NT2/D1 (cell line): ENCODE data around the gene CPED1.

Experiments used
- DNase-seq: peaks from one replicate; pipeline ENCODE4 v3.0.0-alpha.2; 2011; ENCODE audit warnings: low read depth, low spot score
- H3K27me3 ChIP-seq: 2 replicates; pipeline ENCODE4 v1.6.0; 2011; ENCODE audit warnings: mild to moderate bottlenecking; ENCODE audit not compliant: insufficient read length, insufficient read depth
- H3K36me3 ChIP-seq: 2 replicates; pipeline ENCODE4 v1.6.1; 2011; ENCODE audit warnings: mild to moderate bottlenecking, low read length, mixed read lengths; ENCODE audit not compliant: insufficient read depth, insufficient read length
- H3K4me1 ChIP-seq: 2 replicates; pipeline ENCODE4 v1.5.1; 2011; ENCODE audit not compliant: insufficient read depth, insufficient read length
- H3K4me3 ChIP-seq: 2 replicates; pipeline ENCODE4 v1.5.1; 2011; ENCODE audit warnings: low read depth; ENCODE audit not compliant: insufficient read length
- H3K9ac ChIP-seq: 2 replicates; pipeline ENCODE4 v1.6.0; 2011; ENCODE audit warnings: low read depth; ENCODE audit not compliant: insufficient read length
- H3K9me3 ChIP-seq: 2 replicates; pipeline ENCODE4 v1.5.1; 2011; ENCODE audit warnings: mild to moderate bottlenecking, low read length; ENCODE audit not compliant: insufficient read depth
- SUZ12 ChIP-seq: IDR thresholded peaks from 2 replicates; pipeline ENCODE4 v1.6.1; 2011; ENCODE audit not compliant: insufficient read length, insufficient read depth; ENCODE audit errors: extremely low read depth
- YY1 ChIP-seq: IDR thresholded peaks from 2 replicates; pipeline ENCODE4 v1.6.1; 2011; ENCODE audit not compliant: insufficient read length, insufficient read depth
- ZNF274 ChIP-seq: IDR thresholded peaks from 2 replicates; pipeline ENCODE4 v1.6.1; 2011; ENCODE audit warnings: mild to moderate bottlenecking, low read depth, low read length

The CPED1 gene

GRCh38 chr7:121186746-121187145, 198.2 kb downstream of the CPED1 start:
- Histone ChIP-seq H3K27me3 (no peaks in the 10 kb centered on the region), H3K4me3 (no peak overlapping the region), H3K9me3 (no peaks in the 10 kb centered on the region), H3K9ac (no peak overlapping the region), H3K4me1 (no peaks in the 10 kb centered on the region), H3K36me3 (no peaks in the 10 kb centered on the region)
- DNase-seq: no peak
- TF ChIP-seq SUZ12 (no peak), ZNF274 (no peak), YY1 (no peak)

DNA sequence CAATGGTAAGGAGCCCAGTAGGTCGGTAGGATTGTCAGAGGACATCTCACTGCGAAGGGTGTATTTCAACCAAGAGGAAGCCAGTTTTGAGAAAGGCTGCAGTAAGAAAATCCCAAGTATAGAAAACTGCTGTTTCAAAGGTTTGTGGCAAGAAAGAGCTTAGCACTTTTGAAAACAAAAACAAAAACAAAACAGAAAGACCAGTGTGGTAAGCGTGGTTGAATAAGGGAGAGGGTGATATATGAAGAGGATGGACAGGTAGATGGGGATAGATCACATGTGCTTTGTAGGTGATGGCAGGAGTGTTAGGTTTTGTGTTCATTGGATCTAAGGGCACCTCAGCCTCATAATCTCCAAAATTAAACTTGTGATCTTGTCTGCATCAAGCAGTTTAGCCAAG, 198.7 kb downstream of the CPED1 start:
- H3K36me3 ChIP-seq: no peaks in the 10 kb centered on the region
- no peak for DNase-seq
- no peak overlapping the region for H3K9ac ChIP-seq
- no peak overlapping the region for H3K4me3 ChIP-seq
- no peaks in the 10 kb centered on the region for H3K27me3 ChIP-seq
- no peaks in the 10 kb centered on the region for H3K9me3 ChIP-seq
- no peak for TF ChIP-seq ZNF274
- TF ChIP-seq YY1: no peak
- no peak for TF ChIP-seq SUZ12
- no peaks in the 10 kb centered on the region for H3K4me1 ChIP-seq

DNA sequence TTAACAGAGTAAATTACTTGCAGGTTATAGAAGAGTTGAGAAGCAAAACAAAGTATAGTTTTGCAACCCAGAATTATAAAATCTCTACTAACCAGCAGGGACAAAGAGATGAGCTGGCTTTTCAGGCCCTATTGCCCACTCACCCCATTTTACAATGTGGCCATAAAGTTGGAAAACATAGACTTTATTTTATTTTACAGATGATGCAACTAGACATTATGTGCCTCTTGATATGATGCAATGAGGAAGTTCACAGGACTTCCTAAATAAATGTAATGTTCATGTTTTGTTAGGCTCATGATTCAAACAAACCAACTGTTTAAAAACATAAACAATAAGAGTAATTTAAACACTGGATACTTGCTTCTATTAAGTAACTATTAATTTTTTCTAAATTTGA, 199.2 kb downstream of the CPED1 start:
- Histone ChIP-seq H3K4me1 (no peaks in the 10 kb centered on the region), H3K9me3 (no peaks in the 10 kb centered on the region), H3K36me3 (no peaks in the 10 kb centered on the region), H3K27me3 (no peaks in the 10 kb centered on the region), H3K4me3 (no peak overlapping the region), H3K9ac (no peak overlapping the region)
- TF ChIP-seq ZNF274: no peak
- no peak for TF ChIP-seq YY1
- TF ChIP-seq SUZ12: no peak
- no peak for DNase-seq

DNA sequence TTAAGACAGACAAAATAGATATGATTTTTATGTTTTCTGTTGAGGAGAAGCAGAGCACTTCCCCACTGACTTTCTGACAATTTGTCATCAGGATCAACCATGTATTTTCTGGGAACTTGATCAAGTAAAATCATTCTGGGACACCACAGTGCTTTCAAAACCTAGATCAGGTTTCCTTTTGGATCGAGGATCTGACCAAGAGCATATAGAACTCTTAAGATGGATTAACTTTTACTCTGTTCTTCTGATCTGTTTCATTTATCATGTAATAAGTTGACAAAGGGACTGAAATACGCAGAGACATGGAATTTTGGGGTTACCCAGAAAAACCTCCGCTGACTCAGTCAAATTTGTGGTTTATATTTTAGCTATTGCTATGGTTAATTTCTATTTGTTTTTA, 204.3 kb downstream of the CPED1 start:
- no peak for DNase-seq
- no peak overlapping the region for H3K9ac ChIP-seq
- no peaks in the 10 kb centered on the region for H3K4me1 ChIP-seq
- H3K36me3 ChIP-seq: no peaks in the 10 kb centered on the region
- TF ChIP-seq SUZ12 (no peak), ZNF274 (no peak), YY1 (no peak)
- no peak overlapping the region for H3K4me3 ChIP-seq
- no peaks in the 10 kb centered on the region for H3K9me3 ChIP-seq
- no peaks in the 10 kb centered on the region for H3K27me3 ChIP-seq

DNA sequence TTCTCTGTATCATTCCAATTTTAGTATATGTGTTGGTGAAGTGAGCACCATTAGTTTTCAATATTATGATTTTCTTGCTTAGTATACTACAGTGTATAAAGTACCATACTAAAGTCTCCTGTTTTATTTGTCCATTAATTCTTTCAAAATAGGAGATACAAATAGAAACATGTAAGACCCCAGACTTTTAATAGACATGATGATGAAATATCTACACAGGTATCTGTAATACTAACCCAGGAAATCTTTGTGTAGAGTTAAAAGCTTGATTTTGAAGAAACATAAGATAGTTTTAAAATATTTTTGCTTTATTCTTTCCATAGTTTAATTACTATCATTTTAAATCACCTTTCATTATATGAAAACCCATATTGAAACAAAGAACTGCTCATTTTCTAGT, 206.5 kb downstream of the CPED1 start:
- H3K4me3 ChIP-seq: no peak overlapping the region
- no peaks in the 10 kb centered on the region for H3K27me3 ChIP-seq
- no peaks in the 10 kb centered on the region for H3K4me1 ChIP-seq
- H3K9me3 ChIP-seq: no peaks in the 10 kb centered on the region
- no peaks in the 10 kb centered on the region for H3K36me3 ChIP-seq
- TF ChIP-seq ZNF274 (no peak), SUZ12 (no peak), YY1 (no peak)
- H3K9ac ChIP-seq: no peak overlapping the region
- no peak for DNase-seq

DNA sequence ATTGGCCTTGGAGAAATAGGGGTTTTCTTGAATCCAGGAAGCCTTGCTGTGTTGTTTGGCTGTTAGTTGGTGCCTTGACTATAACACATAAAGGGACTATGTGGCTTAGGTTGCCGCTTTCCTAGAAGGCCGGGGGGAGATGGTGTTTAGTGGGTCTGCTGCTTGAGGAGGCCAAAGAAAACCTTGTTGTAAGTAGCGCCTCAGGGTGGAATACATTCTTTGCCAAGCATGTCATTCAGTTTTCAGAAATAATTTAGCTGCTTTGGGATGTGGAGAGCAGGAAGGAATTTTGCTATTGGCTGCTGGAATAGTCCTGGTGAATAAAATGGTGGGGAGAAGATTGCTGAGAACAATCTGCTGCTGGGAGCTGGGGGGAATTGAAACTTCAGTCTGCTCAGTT, 207.4 kb downstream of the CPED1 start:
- H3K27me3 ChIP-seq: no peaks in the 10 kb centered on the region
- H3K4me3 ChIP-seq: no peak overlapping the region
- no peaks in the 10 kb centered on the region for H3K4me1 ChIP-seq
- H3K9ac ChIP-seq: no peak overlapping the region
- no peaks in the 10 kb centered on the region for H3K36me3 ChIP-seq
- TF ChIP-seq YY1 (no peak), SUZ12 (no peak), ZNF274 (no peak)
- H3K9me3 ChIP-seq: no peaks in the 10 kb centered on the region
- DNase-seq: no peak

DNA sequence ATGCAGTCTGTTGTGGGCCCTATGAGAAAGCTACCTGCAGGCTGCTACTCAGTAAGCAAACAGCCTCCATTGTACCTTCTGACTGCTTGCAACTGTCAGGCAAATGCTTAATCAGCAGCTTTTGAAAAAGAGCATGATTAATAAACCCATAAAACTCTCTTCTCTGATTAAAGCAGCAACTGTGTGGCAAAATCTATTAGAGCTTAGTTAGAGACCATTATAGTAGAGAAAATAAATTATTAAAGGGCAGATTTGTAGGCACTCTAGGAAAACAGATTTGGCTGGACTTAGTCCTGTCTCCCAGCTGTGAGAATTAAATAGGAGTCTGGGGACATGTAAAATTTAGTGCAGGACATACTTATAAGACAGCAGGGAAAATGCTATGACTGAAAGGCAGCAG, 207.8 kb downstream of the CPED1 start:
- Histone ChIP-seq H3K4me1 (no peaks in the 10 kb centered on the region), H3K36me3 (no peaks in the 10 kb centered on the region), H3K27me3 (no peaks in the 10 kb centered on the region), H3K4me3 (no peak overlapping the region), H3K9me3 (no peaks in the 10 kb centered on the region), H3K9ac (no peak overlapping the region)
- DNase-seq: no peak
- TF ChIP-seq ZNF274 (no peak), SUZ12 (no peak)

DNA sequence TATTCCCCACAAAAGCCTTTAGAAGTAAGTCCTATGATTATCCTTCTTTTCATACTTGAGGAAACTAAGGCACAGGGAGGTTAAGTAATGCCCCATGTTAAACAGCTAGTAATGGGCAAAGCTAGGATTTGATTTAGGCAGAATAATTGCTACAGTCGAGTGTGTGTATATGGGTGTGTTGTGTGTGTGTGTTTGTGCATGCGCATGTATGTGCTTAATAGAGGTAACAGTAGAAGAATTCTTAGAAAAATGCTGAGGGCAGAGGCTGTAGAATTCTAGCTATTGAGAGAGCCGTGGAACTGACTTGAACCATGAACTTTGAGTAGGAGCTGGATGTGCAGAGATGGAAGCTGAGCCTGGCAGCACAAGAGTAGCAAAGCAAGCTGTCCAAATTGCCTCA, 208.9 kb downstream of the CPED1 start:
- H3K27me3 ChIP-seq: no peaks in the 10 kb centered on the region
- no peak for DNase-seq
- no peaks in the 10 kb centered on the region for H3K36me3 ChIP-seq
- H3K9ac ChIP-seq: no peak overlapping the region
- H3K9me3 ChIP-seq: no peaks in the 10 kb centered on the region
- no peak overlapping the region for H3K4me3 ChIP-seq
- TF ChIP-seq YY1 (no peak), SUZ12 (no peak), ZNF274 (no peak)
- H3K4me1 ChIP-seq: no peaks in the 10 kb centered on the region
